ENCODE measurements around the gene VSNL1. TPM values are rescaled to one million over a fixed set of nuclear protein-coding genes. Genes with fewer than 3 reads are reported as not detected.

The VSNL1 gene
- total RNA-seq, 1 donor from 2014 or later = 0.39 TPM

DNA sequence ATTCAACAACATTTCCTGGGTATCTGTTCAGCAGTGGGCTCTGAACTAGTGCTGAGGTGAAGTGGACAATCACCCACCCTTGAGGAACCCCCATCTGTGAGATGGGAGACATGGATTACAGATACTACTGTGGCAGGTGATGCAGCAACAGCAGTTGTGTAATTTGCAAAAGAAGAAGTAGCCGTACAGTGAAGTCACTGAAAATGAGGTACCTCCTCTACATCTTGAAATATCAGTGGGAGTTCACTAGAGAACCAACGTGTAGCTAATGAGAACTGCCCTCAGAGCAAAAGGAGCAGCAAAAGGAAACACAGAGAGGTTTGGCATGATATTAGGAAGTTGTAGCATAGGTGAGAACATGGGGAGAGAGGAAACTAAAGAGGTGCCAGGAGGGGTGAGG lies 41.3 kb downstream of the VSNL1 start:
- no peak for DNase-seq (ENCODE audit: low spot score)

DNA sequence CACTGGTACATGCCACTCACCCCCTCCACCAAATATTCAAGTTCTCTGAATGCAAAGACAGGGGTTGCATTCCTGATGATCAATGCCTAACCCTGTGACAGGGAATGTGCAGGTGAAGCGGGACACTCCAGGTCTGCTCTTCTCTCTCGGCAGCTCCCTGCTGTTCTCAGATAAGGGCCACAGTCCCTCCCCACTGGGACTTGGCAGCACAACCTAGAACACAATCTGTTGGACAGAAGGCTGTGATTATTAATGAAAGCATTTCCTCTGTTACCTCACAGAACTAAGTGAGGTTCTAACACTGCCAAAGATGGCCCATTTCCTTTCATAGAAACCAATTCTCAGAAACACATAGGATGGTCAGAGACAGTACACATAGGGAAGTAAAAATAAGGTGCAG lies 42.7 kb downstream of the VSNL1 start:
- no peak for DNase-seq (ENCODE audit: low spot score)

DNA sequence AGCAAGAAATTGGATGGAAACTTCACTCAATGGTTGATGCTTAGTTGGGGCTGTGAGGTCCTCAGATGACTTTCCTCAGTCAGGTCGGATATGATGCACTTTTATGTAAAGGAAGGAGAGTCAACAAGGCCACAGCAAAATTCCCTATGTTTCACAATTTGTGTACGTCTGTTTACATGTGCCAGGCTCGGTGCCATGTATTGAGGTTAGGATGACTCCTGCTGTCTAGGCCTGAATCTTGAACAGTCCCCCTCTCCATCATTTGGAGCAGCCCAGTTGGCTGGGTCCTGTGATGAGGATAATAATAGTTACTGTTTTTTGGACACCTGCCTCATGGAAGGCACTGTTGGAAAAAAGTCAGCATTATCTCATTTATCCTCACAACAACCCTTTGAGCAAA lies 43.1 kb downstream of the VSNL1 start:
- no peak for DNase-seq (ENCODE audit: low spot score)

DNA sequence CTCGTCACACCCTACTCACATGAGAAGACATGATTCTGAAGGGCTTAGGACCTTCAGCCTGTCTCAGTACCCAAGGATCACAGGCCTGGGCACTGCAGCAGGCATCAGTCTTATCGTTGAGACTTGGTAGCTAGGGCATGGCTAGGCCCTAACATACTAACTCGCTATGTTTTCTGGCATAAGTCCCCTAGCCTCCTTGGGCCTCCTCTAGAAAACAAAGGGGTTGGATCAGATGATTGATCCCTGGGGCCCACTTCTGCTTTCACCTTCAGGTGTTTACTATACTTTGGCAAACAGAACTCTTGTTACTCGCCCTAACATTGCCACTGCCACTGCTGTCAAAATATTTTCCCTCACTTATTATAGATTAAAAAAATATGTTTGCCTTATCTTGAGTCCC lies 44.2 kb downstream of the VSNL1 start:
- no peak for DNase-seq (ENCODE audit: low spot score)

DNA sequence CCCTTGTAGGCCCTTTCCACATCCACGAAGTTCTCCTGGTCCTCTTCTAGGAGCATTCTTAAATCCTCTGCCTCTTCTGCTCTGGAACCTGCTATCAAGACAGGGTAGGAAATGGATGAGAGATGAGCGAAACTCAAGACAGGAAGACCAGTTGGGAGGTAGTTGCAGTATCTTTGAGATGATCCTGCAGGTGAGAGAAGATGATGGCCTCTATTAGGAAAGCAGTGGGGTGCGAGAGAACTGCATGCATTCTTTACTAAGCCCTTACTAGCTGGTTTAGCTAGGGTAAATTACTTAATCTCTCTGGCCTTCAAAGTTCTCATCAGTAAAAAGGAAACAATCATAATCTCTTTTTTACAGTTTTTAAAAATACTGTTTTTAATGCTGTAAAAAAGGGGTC lies 47.0 kb downstream of the VSNL1 start:
- no peak for DNase-seq (ENCODE audit: low spot score)

DNA sequence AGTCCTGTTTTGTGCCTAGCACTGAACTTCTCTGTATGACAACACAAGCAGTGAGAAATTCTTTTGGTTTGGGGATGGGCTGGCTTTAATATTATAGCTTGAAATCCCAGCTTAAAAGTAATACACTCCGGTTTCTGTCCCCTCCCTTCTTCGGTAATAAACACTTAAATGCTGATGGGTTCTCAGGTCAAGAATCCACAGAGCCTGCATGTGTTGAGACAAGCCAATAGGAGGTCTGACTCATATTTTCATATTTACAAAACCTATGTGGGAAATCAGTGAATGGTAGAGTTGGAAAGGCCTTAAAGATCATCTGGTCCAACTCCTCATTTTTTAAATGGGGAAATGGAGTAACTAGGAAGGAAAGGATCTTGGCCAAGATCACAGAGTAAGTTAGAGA lies 47.5 kb downstream of the VSNL1 start:
- DNase-seq (ENCODE audit: low spot score) = no peak

DNA sequence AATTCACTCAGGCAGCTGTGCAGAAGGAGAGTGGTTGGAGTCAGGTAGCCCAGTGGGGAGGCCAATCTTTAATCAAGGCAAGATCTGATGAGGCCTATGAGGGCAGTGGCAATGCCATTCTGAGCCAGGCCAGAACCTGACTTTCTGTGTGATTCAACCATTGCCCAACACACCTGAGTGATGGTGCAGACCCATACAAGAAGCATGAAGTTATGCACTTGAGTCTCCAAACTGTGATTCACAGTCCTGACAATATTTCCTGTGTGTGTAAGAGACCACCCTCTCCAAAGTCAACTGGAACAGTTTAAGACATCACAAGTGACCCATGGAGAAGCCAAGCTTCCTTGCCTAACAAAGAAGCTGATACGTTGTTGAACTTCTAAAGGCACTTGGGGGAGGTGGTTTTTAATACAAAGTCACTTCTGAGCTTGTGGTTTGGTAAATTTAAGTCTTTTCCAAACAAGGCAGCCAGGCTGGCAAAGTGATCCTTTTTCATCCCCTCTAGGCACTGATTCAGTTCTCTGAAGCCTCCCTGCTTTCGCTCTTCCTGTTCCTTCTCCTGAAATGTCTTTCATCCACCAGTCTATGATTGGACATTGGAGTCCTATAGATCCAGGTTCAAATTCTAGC lies 49.0 kb downstream of the VSNL1 start:
- no peak for DNase-seq (ENCODE audit: low spot score)

DNA sequence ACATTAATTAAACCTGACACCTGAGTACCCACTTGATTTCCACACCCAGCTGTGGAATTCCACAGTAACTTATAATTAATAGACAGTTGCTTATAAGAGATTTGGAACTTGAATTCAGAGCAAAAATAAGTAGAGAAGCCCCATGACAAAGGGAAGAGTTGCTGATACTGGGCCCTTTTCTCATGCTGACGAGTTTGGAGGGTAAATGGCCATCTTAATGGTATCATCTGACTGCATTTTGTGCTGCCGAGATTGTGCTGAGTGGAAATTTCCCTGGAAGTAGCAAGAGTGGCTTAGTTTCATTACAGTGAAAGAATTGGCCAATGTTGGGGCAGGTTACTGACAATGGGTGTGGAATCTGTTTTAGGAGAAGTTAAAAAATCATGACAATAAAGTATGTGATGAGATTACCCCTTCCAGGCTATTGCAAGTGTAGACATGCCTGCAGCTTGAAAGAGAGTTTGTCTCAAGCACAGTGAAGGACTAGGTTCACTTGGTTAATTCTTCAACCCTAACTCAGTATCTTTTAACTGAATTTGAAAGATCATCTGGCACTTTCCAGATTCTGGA lies 49.9 kb downstream of the VSNL1 start:
- DNase-seq (ENCODE audit: low spot score) = no peak

DNA sequence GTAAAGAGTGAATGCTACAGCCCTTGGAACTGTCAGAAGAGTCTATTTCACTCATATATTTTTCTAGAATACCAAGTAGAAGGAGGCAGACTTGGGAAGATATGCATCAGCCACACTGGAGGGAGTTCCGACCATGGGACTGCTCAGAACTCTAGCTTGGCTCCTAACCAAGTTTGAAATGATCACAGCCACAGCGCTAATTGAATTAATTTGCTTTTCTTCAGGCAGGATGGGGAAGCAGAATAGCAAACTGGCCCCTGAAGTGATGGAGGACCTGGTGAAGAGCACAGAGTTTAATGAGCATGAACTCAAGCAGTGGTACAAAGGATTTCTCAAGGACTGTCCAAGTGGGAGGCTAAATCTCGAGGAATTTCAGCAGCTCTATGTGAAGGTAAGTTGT lies 51.4 kb downstream of the VSNL1 start:
- no peak for DNase-seq (ENCODE audit: low spot score)

DNA sequence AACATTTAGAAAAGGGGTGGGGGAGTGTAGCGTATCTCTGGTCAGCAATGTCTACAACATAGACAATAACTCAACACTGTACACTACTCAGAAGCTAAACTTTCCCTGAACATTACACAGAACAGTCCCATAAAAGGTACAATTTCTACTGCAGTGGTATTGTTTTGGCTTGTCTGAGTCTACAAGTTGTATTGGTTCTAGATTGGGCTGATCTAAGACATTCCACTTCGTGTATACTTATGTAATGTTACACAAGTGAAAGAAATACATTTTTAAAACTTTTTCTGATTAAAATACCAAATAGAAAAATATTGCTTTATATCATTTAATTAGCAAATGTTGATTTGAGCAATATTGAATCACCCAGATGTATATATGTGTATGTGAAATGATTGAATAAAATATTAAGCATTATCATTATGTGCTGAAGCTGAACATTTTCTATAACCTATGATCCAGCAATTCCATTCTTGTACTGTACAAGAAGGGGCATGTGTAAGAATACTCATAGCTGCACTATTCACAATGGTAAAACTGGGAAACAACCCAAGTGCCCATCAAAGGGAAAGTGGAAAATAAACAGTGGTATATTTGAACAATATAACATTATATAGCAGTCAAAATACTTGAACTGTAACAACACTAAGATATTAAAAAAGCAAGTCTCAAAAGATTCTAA lies 52.4 kb downstream of the VSNL1 start:
- DNase-seq (ENCODE audit: low spot score) = no peak

DNA sequence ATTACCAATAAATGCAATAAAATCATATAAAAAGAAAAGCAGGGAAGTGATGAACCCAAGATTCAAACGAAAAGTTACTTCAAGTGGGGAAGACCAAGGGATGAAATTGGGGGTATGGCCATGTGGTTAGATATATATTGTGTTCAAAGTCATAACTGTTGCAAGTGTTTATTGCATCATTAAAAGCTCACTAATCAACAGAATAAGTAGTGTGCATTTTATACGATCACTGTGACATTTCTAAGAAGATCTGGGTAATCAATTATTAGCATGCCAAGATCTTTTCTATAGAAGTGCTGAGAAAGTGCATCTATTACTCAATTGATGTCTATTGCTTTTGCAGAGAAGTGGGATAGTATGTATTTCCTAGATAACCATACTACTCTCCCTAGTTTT lies 52.9 kb downstream of the VSNL1 start:
- DNase-seq (ENCODE audit: low spot score) = no peak

DNA sequence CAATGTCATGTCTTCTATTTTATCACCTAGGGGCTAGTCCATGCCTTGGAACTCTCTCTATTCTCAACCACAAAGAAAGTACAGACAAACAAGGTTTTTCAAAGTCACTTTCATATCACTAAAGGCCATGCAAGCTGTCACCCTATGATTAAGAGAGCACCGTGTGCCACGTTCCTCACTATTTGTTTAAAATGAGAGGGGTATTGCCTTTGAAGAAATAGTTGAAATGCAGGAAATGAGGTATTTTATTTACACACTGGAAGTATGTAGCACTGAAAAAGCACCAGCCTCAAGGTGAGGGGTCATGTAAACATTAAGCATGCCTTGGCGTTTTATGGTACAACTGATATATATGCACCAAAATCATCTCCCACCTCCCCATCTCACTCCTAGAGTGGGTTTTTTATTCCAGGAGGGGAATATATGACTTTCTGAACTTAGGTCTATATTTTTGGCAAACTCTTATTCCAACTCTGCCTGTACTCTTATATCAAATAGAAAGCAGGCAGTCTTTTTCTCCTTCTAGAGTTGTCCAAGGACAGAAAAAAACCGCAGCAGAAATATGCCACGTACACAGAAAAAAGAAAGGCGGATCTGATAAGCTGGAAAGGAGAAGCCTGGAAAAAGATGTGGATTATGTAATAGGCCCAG lies 53.5 kb downstream of the VSNL1 start:
- no peak for DNase-seq (ENCODE audit: low spot score)

DNA sequence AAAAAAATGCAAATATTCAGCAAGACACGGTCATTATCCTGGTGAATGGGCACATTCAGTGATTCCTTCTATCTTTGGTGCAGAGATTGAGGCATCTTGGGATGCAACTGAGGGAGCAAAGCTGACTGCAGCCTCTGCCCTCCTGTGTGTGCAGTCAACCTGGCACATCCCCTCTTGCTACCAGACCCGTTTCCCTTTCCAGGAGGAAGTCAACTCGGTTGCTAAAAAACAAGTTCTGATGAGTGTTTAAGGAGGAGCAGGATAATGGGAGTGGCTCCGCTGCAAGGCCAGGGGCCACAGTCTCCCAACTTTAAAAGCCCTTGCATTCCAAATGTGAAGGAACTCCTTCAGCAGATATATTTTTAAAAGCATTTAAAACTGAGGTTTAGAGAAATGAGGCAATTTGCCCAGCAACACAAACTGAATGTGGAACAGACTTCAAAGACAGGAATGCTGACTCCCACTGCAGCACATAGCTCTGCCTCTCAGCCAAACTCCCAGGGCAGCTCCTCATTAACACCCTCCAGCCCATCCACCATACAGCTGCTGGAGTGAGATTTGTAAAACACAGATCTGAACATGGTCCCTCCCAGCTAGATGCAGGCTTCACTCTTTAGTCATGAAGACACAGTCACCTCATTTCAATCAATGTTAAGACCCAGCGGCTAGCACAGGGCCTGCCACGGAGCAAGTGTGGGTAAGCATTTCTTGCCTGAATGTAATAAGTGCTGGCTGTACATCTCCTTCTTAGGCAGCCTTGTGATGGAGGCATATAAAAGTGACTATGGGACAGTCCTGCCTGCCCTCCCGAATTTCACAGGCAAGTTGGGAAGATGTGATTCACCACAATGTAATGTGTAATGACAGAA lies 54.3 kb downstream of the VSNL1 start:
- no peak for DNase-seq (ENCODE audit: low spot score)

DNA sequence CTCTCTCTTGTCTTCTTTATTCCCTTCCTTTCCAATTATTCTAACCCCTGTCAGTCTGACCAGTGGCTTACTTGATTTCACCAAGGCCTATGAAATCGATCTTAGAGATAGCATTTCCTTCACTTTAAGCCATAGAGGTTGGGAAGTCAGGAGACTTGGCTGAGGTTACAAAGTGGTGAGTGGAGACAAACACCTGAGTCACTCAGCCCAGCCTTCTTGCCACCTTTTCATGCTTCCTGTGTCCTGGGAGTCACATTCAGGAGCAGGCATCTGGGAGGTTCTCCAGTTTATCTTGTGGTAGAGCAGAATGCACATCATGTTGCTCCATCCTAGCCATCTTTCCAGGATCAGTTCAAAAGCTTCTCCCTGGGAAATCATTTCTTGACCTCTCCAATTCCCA lies 59.1 kb downstream of the VSNL1 start:
- no peak for DNase-seq (ENCODE audit: low spot score)

DNA sequence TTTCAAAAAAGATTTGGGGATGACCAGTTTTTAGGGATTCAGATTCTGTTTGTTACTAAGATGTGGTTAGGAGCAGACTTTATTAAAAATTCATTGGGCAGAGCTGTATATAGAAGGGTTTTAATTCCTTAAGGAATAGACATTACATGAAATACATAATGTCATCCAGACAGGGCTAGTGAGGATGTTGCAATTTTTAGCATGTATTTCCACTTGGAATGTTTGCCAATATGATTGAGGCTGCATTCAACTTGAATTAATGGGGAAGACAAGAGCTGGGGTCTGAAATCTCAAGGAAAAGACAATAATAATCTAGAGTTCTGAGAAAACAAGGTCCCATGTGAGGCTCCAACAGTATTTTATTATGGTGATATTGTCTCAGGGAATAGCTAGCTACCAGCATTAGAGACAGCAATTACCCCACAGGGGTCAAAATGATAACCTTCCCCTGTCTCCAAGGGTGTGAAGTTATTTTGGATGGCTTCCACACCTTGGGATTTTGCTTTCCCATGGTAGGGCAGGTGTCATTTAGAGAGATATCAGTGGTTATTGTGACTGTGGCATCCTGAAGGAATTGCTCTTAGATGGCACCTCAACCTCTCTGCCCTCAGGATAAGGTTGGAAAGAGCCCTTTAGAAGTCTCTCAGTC lies 60.2 kb downstream of the VSNL1 start:
- DNase-seq (ENCODE audit: low spot score) = no peak

DNA sequence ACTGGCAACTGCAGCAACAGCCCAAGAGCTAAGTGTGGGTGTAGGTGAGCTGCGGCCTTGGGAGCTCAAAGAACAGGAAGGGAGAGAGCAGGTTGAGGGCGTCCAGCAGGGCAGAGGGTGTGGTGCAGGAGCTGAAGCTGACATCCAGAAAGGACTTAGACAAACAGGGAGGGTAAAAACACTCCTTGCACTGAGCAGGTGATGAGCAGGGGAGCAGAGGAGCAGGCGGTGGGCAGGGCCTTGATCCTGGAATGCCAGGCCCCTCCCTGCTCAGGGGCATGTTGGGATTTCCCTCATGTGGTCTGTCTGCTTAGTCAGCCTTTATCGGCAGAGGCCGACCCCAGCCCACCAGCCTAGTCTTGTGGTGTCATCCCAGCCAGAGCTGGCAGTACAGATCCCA lies 63.6 kb downstream of the VSNL1 start:
- DNase-seq (ENCODE audit: low spot score) = no peak

DNA sequence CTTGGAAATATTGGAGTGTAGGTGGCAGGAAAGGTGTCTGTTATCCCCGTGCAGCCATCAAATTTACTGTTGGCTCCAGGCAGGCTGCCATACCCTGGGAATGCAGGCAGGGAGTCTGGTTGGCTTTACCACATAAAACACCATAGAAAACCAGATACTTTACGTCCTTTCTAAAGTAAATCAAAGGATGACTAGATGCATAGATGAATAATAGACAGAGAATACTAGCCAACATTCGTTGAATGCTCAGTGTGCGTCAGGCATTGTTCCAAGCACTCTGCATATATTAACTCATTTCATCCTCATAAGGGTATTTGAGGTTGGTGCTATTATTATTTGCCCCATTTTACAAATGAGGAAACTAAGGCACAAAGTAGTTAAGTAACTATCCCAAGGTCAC lies 65.2 kb downstream of the VSNL1 start:
- no peak for DNase-seq (ENCODE audit: low spot score)

DNA sequence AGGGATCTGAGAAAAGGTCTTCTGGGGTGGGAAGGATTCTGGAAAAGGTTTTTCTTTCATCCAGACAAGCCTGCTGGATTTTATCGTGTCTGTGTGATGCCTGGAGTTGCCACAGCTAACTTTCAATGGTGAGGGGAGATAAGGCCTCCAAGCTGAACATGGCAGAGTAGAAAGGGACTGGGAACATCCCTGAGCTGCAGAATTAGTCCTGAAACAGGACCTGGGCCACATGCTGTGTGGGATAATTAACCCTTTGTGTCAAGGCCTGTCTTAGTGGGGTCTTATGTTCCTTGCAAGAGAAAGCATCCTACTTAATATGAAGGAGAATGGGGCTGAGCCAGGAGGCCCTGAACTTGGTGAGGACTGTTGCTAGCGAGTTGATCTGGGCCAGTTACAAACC lies 66.4 kb downstream of the VSNL1 start:
- DNase-seq (ENCODE audit: low spot score) = no peak

DNA sequence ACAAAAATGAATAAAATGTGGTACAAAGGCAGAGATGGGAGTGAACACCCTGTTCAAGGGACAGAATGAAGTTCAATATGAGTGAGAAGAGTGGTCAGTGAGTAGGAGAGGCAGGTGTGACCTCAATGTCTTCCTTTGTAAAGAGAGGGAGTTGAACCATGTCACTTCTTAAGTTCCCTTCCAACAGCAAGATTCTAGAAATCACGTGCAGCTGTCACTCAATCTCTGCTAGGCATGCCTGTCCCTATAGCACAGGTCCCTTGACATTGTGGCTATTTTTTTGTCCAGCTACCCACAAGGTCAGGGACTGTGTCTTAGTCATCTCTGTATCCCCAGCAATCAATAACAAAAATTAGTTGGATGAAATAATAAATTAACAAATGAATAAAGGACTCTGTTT lies 66.9 kb downstream of the VSNL1 start:
- no peak for DNase-seq (ENCODE audit: low spot score)

DNA sequence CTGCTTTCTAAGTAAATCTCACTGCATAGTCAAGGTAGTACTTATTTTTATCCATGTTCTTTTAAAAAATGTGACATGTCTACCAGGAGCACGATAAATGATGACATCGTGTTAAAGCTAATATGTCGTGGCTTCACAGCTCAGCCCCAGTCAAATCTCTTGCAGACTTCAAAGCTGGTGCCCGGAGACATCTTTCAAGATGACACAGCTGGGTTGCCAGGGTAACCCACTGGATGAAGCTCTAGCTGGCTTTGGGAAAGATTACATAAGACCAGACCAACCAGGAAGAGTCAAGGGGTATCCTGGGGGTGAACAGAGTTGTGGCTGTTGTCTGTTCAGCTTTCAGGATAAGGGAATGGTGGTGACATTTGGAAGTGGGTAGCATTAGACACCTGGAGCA lies 67.8 kb downstream of the VSNL1 start:
- no peak for DNase-seq (ENCODE audit: low spot score)

DNA sequence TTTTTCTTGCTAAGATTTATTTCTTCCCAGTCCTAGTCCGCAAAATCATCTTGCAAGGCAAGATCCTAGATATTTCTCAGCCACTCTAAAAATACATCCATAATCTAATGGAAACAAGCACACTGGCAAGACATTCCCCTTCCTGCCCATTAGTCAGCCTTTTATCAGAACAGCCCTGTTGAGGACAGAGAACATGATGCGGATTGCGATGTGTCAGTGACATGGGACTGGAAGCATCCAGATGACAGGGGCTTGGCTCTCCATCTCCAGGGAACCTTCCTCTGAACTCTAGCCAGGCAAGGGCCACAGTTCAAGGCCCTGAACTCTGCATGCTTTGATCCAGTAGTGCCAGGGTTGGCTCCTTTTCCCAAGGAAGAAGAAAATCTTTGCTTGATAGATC lies 70.0 kb downstream of the VSNL1 start:
- DNase-seq (ENCODE audit: low spot score) = no peak

DNA sequence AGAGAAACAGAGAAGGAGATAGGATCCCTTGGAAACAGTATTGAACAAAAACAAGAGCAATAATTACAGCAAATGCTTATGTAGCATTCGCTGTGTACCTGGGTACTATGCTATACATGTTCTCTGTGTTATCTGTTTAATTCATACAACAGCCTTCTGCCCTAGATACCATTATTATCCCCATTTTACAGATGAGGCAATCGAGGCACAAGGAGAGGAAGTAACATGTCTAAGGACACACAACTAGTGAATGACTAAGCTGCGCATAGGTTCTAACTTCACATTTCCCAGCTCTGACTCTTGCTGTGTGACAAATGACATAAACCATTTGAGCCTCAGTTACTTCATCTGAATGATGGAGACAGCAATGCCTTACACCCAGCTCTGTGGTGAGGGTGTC lies 70.5 kb downstream of the VSNL1 start:
- DNase-seq (ENCODE audit: low spot score) = no peak
